ENCODE data around the gene CFAP46. TPM values are rescaled to one million over a fixed set of nuclear protein-coding genes. Genes with fewer than 3 reads are reported as not detected.
A peak's percentile ranks its signal among the peaks of the same experiment; 100 is the strongest.

CFAP46 gene
- total RNA-seq, 6 donors from 2014 or later: 0.60 to 28.3 (median 8.0) TPM

DNA sequence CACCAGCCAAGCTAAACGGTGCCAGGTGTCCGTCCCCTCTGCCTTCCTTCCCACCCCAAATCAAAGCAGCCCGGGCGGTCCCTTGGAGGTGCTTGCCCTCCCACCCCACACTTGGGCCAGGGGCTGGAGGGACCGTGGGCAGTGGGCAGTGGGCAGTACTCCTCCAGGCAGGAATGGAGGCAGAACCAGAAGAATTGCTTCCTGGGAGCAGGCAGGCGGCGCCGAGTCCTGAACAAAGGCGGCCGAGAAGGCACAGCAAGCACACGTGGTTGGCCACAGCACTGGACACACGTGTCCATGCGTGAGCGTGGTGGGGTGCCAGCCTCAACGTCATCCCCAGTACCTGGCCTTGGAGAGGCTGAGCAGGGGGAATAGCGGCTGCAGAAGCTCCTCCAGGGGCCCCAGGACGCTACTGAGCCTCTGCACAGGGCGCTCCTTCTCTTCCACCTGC, 108.0 kb downstream of the CFAP46 start:
- Histone ChIP-seq H3K4me3 (no peak overlapping the region), H3K36me3 (no peaks in the 10 kb centered on the region), H3K9me3 (no peaks in the 10 kb centered on the region), H3K27ac (no peak overlapping the region), H3K4me1 (peaks cover 0 to 5% (median 0%) of the 10 kb centered on the region in 4 donors), H3K27me3 (peaks cover 0 to 8% (median 3%) of the 10 kb centered on the region in 4 donors)
- no peak for ATAC-seq (ENCODE audit: low FRiP score in 2 of 2)
- 92 to 95% methylated on average over 11 to 18 of the region's 18 CpGs for WGBS, 2 donors
- peak in 1 of 2 donors; percentile 66 for DNase-seq
- TF ChIP-seq, protein P1, sequence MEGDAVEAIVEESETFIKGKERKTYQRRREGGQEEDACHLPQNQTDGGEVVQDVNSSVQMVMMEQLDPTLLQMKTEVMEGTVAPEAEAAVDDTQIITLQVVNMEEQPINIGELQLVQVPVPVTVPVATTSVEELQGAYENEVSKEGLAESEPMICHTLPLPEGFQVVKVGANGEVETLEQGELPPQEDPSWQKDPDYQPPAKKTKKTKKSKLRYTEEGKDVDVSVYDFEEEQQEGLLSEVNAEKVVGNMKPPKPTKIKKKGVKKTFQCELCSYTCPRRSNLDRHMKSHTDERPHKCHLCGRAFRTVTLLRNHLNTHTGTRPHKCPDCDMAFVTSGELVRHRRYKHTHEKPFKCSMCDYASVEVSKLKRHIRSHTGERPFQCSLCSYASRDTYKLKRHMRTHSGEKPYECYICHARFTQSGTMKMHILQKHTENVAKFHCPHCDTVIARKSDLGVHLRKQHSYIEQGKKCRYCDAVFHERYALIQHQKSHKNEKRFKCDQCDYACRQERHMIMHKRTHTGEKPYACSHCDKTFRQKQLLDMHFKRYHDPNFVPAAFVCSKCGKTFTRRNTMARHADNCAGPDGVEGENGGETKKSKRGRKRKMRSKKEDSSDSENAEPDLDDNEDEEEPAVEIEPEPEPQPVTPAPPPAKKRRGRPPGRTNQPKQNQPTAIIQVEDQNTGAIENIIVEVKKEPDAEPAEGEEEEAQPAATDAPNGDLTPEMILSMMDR (IDR thresholded peaks at IDR 0.05): no peak
- TF ChIP-seq POLR2A (IDR thresholded peaks at IDR 0.05) (no peak), EP300 (IDR thresholded peaks at IDR 0.05) (no peak), POLR2AphosphoS5 (IDR thresholded peaks at IDR 0.05) (no peak)

- Histone ChIP-seq H3K27me3 (peaks cover 0 to 8% (median 3%) of the 10 kb centered on the region in 4 donors), H3K27ac (no peak overlapping the region), H3K9me3 (no peaks in the 10 kb centered on the region), H3K4me3 (no peak overlapping the region), H3K36me3 (no peaks in the 10 kb centered on the region), H3K4me1 (peaks cover 0 to 5% (median 0%) of the 10 kb centered on the region in 4 donors)
- 70 to 75% methylated on average over 23 to 29 of the region's 29 CpGs for WGBS, 2 donors
- peak in 1 of 2 donors; percentile 5 for ATAC-seq (ENCODE audit: low FRiP score in 2 of 2)
- no peak for TF ChIP-seq EP300 (IDR thresholded peaks at IDR 0.05)
- TF ChIP-seq POLR2AphosphoS5 (IDR thresholded peaks at IDR 0.05): no peak
- TF ChIP-seq POLR2A (IDR thresholded peaks at IDR 0.05): no peak
- TF ChIP-seq, protein P1 (IDR thresholded peaks at IDR 0.05): no peak
- DNase-seq: peak in 1 of 2 donors; percentile 50
Measured at GRCh38 chr10:132833421-132834111, 108.8 kb downstream of the CFAP46 start.

GRCh38 chr10:132832186-132832969, 110.0 kb downstream of the CFAP46 start:
- ATAC-seq (ENCODE audit: low FRiP score in 2 of 2) (no peak), DNase-seq (peak in 1 of 2 donors; percentile 25)
- no peak overlapping the region for H3K27ac ChIP-seq
- H3K9me3 ChIP-seq: no peaks in the 10 kb centered on the region
- WGBS, 2 donors: 48 to 52% methylated on average over 30 of the region's 30 CpGs
- H3K27me3 ChIP-seq: peaks cover 0 to 8% (median 3%) of the 10 kb centered on the region in 4 donors
- peaks cover 0 to 5% (median 0%) of the 10 kb centered on the region in 4 donors for H3K4me1 ChIP-seq
- H3K36me3 ChIP-seq: no peaks in the 10 kb centered on the region
- no peak overlapping the region for H3K4me3 ChIP-seq
- TF ChIP-seq, protein P1 (IDR thresholded peaks at IDR 0.05): no peak
- no peak for TF ChIP-seq POLR2A (IDR thresholded peaks at IDR 0.05)
- TF ChIP-seq EP300 (IDR thresholded peaks at IDR 0.05): no peak
- no peak for TF ChIP-seq POLR2AphosphoS5 (IDR thresholded peaks at IDR 0.05)

DNA sequence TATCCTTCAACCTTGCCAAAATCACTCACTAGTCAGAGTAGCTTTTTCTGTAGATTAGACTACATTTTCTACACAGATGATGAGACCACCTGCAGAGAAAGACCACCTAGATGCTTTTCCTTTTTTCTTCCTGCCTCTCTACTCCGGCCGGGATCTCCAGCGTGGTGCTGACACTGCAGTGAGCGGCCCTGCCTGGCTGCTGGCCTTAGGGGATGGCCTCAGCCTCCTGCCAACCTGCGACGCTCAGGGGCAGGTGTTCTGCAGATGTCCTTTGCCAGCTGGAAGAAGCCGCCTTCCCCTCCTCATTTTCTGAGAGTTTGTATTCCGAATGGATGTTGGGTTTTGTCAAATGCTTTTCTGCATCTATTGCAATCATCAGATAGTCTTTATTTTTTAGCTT, 113.0 kb downstream of the CFAP46 start:
- no peak overlapping the region for H3K27ac ChIP-seq
- H3K4me1 ChIP-seq: no peaks in the 10 kb centered on the region
- peaks cover 0 to 6% (median 2%) of the 10 kb centered on the region in 4 donors for H3K27me3 ChIP-seq
- H3K4me3 ChIP-seq: no peak overlapping the region
- H3K9me3 ChIP-seq: no peaks in the 10 kb centered on the region
- no peak for ATAC-seq (ENCODE audit: low FRiP score in 2 of 2)
- no peak for DNase-seq
- TF ChIP-seq POLR2A (IDR thresholded peaks at IDR 0.05): no peak
- no peak for TF ChIP-seq POLR2AphosphoS5 (IDR thresholded peaks at IDR 0.05)
- TF ChIP-seq EP300 (IDR thresholded peaks at IDR 0.05): no peak
- TF ChIP-seq, protein P1 (IDR thresholded peaks at IDR 0.05): no peak
- H3K36me3 ChIP-seq: no peaks in the 10 kb centered on the region
- 74 to 83% methylated on average over 8 of the region's 8 CpGs for WGBS, 2 donors

All from upper lobe of left lung (tissue), 6 donors.